Dermis microvascular lymphatic vessel endothelial cell (primary cell): ENCODE results near the gene HS6ST2. TPM values are rescaled to one million over a fixed set of nuclear protein-coding genes. Genes with fewer than 3 reads are reported as not detected.

ENCODE experiments used
- DNase-seq, 2 donors: peaks; one replicate each; pipeline versions ENCODE4 v3.0.0 to v3.0.0-alpha.2; 2010; ENCODE audit warnings: low read depth in 2 of 2
- total RNA-seq: library from RNA; depleted of rRNA; stranded (reverse); fragments of >200 nt; gene quantifications from 2 replicates; pipeline ENCODE4 v1.2.1, GENCODE V29; 2014

The HS6ST2 gene
- total RNA-seq, 1 donor from 2014 or later: 0.13 TPM

GRCh38 chrX:132743086-132743485, 215.3 kb downstream of the HS6ST2 start:
- DNase-seq: no peak

GRCh38 chrX:132742246-132742645, 216.2 kb downstream of the HS6ST2 start:
- no peak for DNase-seq

- DNase-seq: no peak
Observed at GRCh38 chrX:132741689-132742088, 216.7 kb downstream of the HS6ST2 start.

- DNase-seq: no peak
Observed at GRCh38 chrX:132740316-132741123, 217.9 kb downstream of the HS6ST2 start.

- DNase-seq: no peak
Observed at GRCh38 chrX:132738951-132739350, 219.5 kb downstream of the HS6ST2 start.

GRCh38 chrX:132737743-132738142, 220.7 kb downstream of the HS6ST2 start:
- no peak for DNase-seq

GRCh38 chrX:132732236-132732635, 226.2 kb downstream of the HS6ST2 start:
- DNase-seq: no peak

GRCh38 chrX:132730726-132731125, 227.7 kb downstream of the HS6ST2 start:
- no peak for DNase-seq

GRCh38 chrX:132730266-132730665, 228.2 kb downstream of the HS6ST2 start:
- DNase-seq: no peak

GRCh38 chrX:132728296-132728695, 230.1 kb downstream of the HS6ST2 start:
- DNase-seq: no peak

- no peak for DNase-seq
Observed at GRCh38 chrX:132718431-132718958, 239.9 kb downstream of the HS6ST2 start.

- DNase-seq: no peak
Observed at GRCh38 chrX:132716006-132716405, 242.4 kb downstream of the HS6ST2 start.

GRCh38 chrX:132714913-132715312, 243.5 kb downstream of the HS6ST2 start:
- no peak for DNase-seq

- DNase-seq: no peak
Observed at GRCh38 chrX:132712350-132712749, 246.1 kb downstream of the HS6ST2 start.

- no peak for DNase-seq
Observed at GRCh38 chrX:132710656-132711155, 247.7 kb downstream of the HS6ST2 start.

GRCh38 chrX:132708529-132708928, 249.9 kb downstream of the HS6ST2 start:
- DNase-seq: no peak

- DNase-seq: no peak
Observed at GRCh38 chrX:132704769-132705168, 253.7 kb downstream of the HS6ST2 start.

GRCh38 chrX:132694382-132694781, 264.0 kb downstream of the HS6ST2 start:
- no peak for DNase-seq

GRCh38 chrX:132692526-132692925, 265.9 kb downstream of the HS6ST2 start:
- DNase-seq: no peak

GRCh38 chrX:132692066-132692465, 266.4 kb downstream of the HS6ST2 start:
- DNase-seq: no peak

- no peak for DNase-seq
Observed at GRCh38 chrX:132689612-132690563, 268.5 kb downstream of the HS6ST2 start.

- no peak for DNase-seq
Observed at GRCh38 chrX:132685276-132685675, 273.2 kb downstream of the HS6ST2 start.
